RWPE2 (cell line): ENCODE data around the gene PHC2.

Experiments
- ATAC-seq: fragments of 200-7000 bp; cut with Tn5 transposase; 3 replicates; pipeline ENCODE4 v1.9.1; 2021; ENCODE audit warnings: low read depth
- DNase-seq: peaks from one replicate; pipeline ENCODE4 v3.0.0-alpha.2; 2020; ENCODE audit warnings: low spot score
- H3K27ac ChIP-seq: fragments of 450-650 bp; 2 replicates; pipeline ENCODE4 v1.5.1; 2017; ENCODE audit warnings: mild to moderate bottlenecking; ENCODE audit not compliant: poor library complexity, severe bottlenecking
- H3K27me3 ChIP-seq: fragments of 250-450 bp; sonication (Bioruptor Pico); 2 replicates; pipeline ENCODE4 v1.5.1; 2021; ENCODE audit warnings: mild to moderate bottlenecking, moderate library complexity; ENCODE audit not compliant: insufficient read depth, poor library complexity, severe bottlenecking
- H3K36me3 ChIP-seq: fragments of 250-450 bp; sonication (Bioruptor Pico); 2 replicates; pipeline ENCODE4 v1.5.1; 2020; ENCODE audit warnings: low read depth, mild to moderate bottlenecking, moderate library complexity
- H3K4me1 ChIP-seq: fragments of 250-450 bp; sonication (Bioruptor Pico); 2 replicates; pipeline ENCODE4 v1.5.1; 2021; ENCODE audit warnings: mild to moderate bottlenecking, moderate library complexity; ENCODE audit not compliant: insufficient read depth, poor library complexity, severe bottlenecking
- H3K4me3 ChIP-seq: fragments of 250-450 bp; sonication (Bioruptor Pico); 2 replicates; pipeline ENCODE4 v1.5.1; 2021; ENCODE audit warnings: mild to moderate bottlenecking, moderate library complexity; ENCODE audit not compliant: severe bottlenecking
- H3K9me3 ChIP-seq: fragments of 250-450 bp; sonication (Bioruptor Pico); 2 replicates; pipeline ENCODE4 v1.5.1; 2021; ENCODE audit warnings: mild to moderate bottlenecking, moderate library complexity; ENCODE audit not compliant: severe bottlenecking
- CTCF ChIP-seq: fragments of 450-650 bp; IDR thresholded peaks from one replicate; pipeline ENCODE4 v1.5.1; 2017; ENCODE audit warnings: mild to moderate bottlenecking, moderate library complexity; ENCODE audit not compliant: poor library complexity, severe bottlenecking

The PHC2 gene

GRCh38 chr1:33275706-33276572 lies 155.0 kb downstream of the PHC2 start:
- DNase-seq = no peak
- H3K9me3 ChIP-seq = no peaks in the 10 kb centered on the region
- no peaks in the 10 kb centered on the region for H3K4me1 ChIP-seq
- no peak overlapping the region for H3K4me3 ChIP-seq
- H3K36me3 ChIP-seq = peaks cover 19% of the 10 kb centered on the region
- no peak overlapping the region for H3K27ac ChIP-seq
- no peak for ATAC-seq
- no peaks in the 10 kb centered on the region for H3K27me3 ChIP-seq
- no peak for TF ChIP-seq CTCF

GRCh38 chr1:33275195-33275594 lies 155.7 kb downstream of the PHC2 start:
- no peak for TF ChIP-seq CTCF
- Histone ChIP-seq H3K36me3 (peaks cover 14% of the 10 kb centered on the region), H3K27me3 (no peaks in the 10 kb centered on the region), H3K4me1 (no peaks in the 10 kb centered on the region), H3K27ac (no peak overlapping the region), H3K9me3 (no peaks in the 10 kb centered on the region), H3K4me3 (no peak overlapping the region)
- ATAC-seq (no peak), DNase-seq (no peak)

- H3K4me3 ChIP-seq = no peak overlapping the region
- ATAC-seq = no peak
- no peak for TF ChIP-seq CTCF
- no peak overlapping the region for H3K27ac ChIP-seq
- no peaks in the 10 kb centered on the region for H3K27me3 ChIP-seq
- H3K36me3 ChIP-seq = peaks cover 18% of the 10 kb centered on the region
- H3K9me3 ChIP-seq = no peaks in the 10 kb centered on the region
- DNase-seq = no peak
- no peaks in the 10 kb centered on the region for H3K4me1 ChIP-seq
Measured at GRCh38 chr1:33274446-33274845, 156.4 kb downstream of the PHC2 start.

GRCh38 chr1:33273961-33274371 lies 156.9 kb downstream of the PHC2 start:
- Histone ChIP-seq H3K9me3 (no peaks in the 10 kb centered on the region), H3K4me3 (no peak overlapping the region), H3K27ac (no peak overlapping the region), H3K27me3 (no peaks in the 10 kb centered on the region), H3K4me1 (no peaks in the 10 kb centered on the region), H3K36me3 (peaks cover 18% of the 10 kb centered on the region)
- no peak for DNase-seq
- no peak for ATAC-seq
- TF ChIP-seq CTCF = no peak
